Measurements from ENCODE around the gene HSDL2.
"Not testable (repeated sequence)": the region's sequence is repeated elsewhere in the genome, so short reads cannot be mapped to it uniquely, and the experiment has no call there.

HSDL2 gene

GRCh38 chr9:112505607-112506006 is 125.7 kb downstream of the HSDL2 start:
- no peak for DNase-seq

- no peak for DNase-seq
Observed at GRCh38 chr9:112506571-112506970, 126.7 kb downstream of the HSDL2 start.

- DNase-seq: no peak
Observed at GRCh38 chr9:112507001-112507680, 127.2 kb downstream of the HSDL2 start.

- no peak for DNase-seq
Observed at GRCh38 chr9:112508377-112508776, 128.5 kb downstream of the HSDL2 start.

- not testable (repeated sequence) for DNase-seq
Observed at GRCh38 chr9:112512377-112512776, 132.5 kb downstream of the HSDL2 start.

- DNase-seq: no peak
Observed at GRCh38 chr9:112516769-112517168, 136.9 kb downstream of the HSDL2 start.

- no peak for DNase-seq
Observed at GRCh38 chr9:112520069-112520468, 140.2 kb downstream of the HSDL2 start.

- DNase-seq: no peak
Observed at GRCh38 chr9:112520656-112521055, 140.7 kb downstream of the HSDL2 start.
